ENCODE data around the gene GALNT11. TPM values are rescaled to one million over a fixed set of nuclear protein-coding genes. Genes with fewer than 3 reads are reported as not detected.

Gene GALNT11
- total and polyA plus RNA-seq, 2 of the 4 experiments (the other 2 are of a cell fraction): 24.4 to 29.3 TPM

DNA sequence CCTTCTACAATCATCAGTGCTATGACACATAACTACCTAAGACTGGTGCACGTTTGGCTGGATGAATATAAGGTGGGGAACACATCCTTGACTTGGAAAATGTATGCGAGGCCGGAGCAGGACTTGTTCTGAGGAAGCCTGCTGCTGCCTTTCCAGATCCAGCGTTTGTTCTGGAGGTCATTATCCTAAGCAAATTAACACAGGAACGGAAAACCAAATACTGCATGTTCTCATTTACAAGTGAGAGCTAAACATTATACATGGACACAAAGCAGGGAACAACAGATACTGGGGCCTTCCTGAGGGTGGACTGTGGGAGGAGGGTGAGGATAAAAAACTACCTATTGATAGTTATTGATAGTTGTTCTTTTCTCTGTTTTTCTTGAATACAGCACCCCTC is 10.8 kb upstream of the GALNT11 start:
- no peak for TF ChIP-seq BHLHE40 (IDR thresholded peaks at IDR 0.05; ENCODE audit: low read depth, low read length)
- TF ChIP-seq, protein P1, sequence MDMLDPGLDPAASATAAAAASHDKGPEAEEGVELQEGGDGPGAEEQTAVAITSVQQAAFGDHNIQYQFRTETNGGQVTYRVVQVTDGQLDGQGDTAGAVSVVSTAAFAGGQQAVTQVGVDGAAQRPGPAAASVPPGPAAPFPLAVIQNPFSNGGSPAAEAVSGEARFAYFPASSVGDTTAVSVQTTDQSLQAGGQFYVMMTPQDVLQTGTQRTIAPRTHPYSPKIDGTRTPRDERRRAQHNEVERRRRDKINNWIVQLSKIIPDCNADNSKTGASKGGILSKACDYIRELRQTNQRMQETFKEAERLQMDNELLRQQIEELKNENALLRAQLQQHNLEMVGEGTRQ (IDR thresholded peaks at IDR 0.05; ENCODE audit: low read depth, low read length): no peak
- TF ChIP-seq CEBPB (IDR thresholded peaks at IDR 0.05; ENCODE audit: low read depth, low read length): no peak
- no peak for TF ChIP-seq MAZ (IDR thresholded peaks at IDR 0.05; ENCODE audit: borderline replicate concordance, low read depth, low read length)
- no peak for TF ChIP-seq POLR2A (IDR thresholded peaks at IDR 0.05; ENCODE audit: low read depth, low read length)
- no peak for TF ChIP-seq CTCF (conservative IDR thresholded peaks at IDR 0.05; ENCODE audit: low read depth, low read length)
- TF ChIP-seq FOS (IDR thresholded peaks at IDR 0.05; ENCODE audit: low read depth, low read length): no peak
- TF ChIP-seq RCOR1 (IDR thresholded peaks at IDR 0.05; ENCODE audit: insufficient replicate concordance, low read length): no peak
- TF ChIP-seq RFX5 (IDR thresholded peaks at IDR 0.05; ENCODE audit: low read depth, low read length): no peak
- TF ChIP-seq RAD21 (IDR thresholded peaks at IDR 0.05; ENCODE audit: low read length): no peak
- no peak for TF ChIP-seq CHD1 (IDR thresholded peaks at IDR 0.05; ENCODE audit: low read depth, low read length)
- TF ChIP-seq SMC3 (IDR thresholded peaks at IDR 0.05; ENCODE audit: low read depth, low read length): no peak
- TF ChIP-seq, protein P2, sequence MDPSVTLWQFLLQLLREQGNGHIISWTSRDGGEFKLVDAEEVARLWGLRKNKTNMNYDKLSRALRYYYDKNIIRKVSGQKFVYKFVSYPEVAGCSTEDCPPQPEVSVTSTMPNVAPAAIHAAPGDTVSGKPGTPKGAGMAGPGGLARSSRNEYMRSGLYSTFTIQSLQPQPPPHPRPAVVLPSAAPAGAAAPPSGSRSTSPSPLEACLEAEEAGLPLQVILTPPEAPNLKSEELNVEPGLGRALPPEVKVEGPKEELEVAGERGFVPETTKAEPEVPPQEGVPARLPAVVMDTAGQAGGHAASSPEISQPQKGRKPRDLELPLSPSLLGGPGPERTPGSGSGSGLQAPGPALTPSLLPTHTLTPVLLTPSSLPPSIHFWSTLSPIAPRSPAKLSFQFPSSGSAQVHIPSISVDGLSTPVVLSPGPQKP (IDR thresholded peaks at IDR 0.05; ENCODE audit: borderline replicate concordance, low read depth, low read length): no peak
- no peak for TF ChIP-seq MAFK (IDR thresholded peaks at IDR 0.05; ENCODE audit: low read depth, low read length)
- no peak for TF ChIP-seq MXI1 (IDR thresholded peaks at IDR 0.05; ENCODE audit: borderline replicate concordance, low read depth, low read length)
- no peak for TF ChIP-seq NFE2L2 (IDR thresholded peaks at IDR 0.05; ENCODE audit: low read depth, low read length)

More for the DNA sequence above, 10.8 kb upstream of the GALNT11 start:
- Histone ChIP-seq H2AFZ (replicated peaks; ENCODE audit: low read length, poor library complexity) (no peak overlapping the region), H3K9ac (ENCODE audit: low read depth, low read length) (no peak overlapping the region), H3K36me3 (ENCODE audit: control insufficient read depth, insufficient read depth, low read length) (no peaks in the 10 kb centered on the region), H2BK15ac (ENCODE audit: low read depth, low read length) (no peak overlapping the region), H4K91ac (ENCODE audit: insufficient read depth, low read depth, low read length) (no peak overlapping the region), H3K56ac (ENCODE audit: extremely low read depth, insufficient read depth, low read length) (no peak overlapping the region), H4K5ac (ENCODE audit: low read depth, low read length) (no peak overlapping the region), H3K9me3 (ENCODE audit: control insufficient read depth, insufficient read depth, low read length) (no peaks in the 10 kb centered on the region), H3K4ac (ENCODE audit: low read depth, low read length) (no peak overlapping the region), H3K79me1 (ENCODE audit: low read depth in 1 of 2, low read length in 2 of 2) (no peaks in the 10 kb centered on the region), H3K27me3 (ENCODE audit: control insufficient read depth, insufficient read depth, low read length) (peaks cover 5% of the 10 kb centered on the region; the same call in 1 of the 2 replicates), H4K20me1 (ENCODE audit: insufficient read depth, low read length) (no peaks in the 10 kb centered on the region), H3K14ac (replicated peaks; ENCODE audit: low read depth, low read length) (no peak overlapping the region), H2BK5ac (ENCODE audit: low read depth, low read length, poor library complexity, severe bottlenecking) (no peak overlapping the region), H2AK9ac (replicated peaks; ENCODE audit: low read depth, low read length, poor library complexity) (no peak overlapping the region), H2BK120ac (ENCODE audit: low read depth, low read length) (no peak overlapping the region), H2BK20ac (ENCODE audit: low read depth, low read length) (no peak overlapping the region), H3K4me1 (ENCODE audit: control insufficient read depth, insufficient read depth, low read length) (no peaks in the 10 kb centered on the region), H3K4me3 (ENCODE audit: insufficient read depth, low read depth, low read length) (no peak overlapping the region), H3K18ac (ENCODE audit: low read depth, low read length) (no peak overlapping the region), H3K27ac (ENCODE audit: insufficient read depth, low read length) (no peak overlapping the region), H3K9me1 (ENCODE audit: insufficient read depth, low read length) (no peaks in the 10 kb centered on the region), H2AK5ac (ENCODE audit: low read depth, low read length) (no peak overlapping the region), H3K23ac (ENCODE audit: low read depth, low read length) (no peak overlapping the region), H4K8ac (ENCODE audit: low read depth in 2 of 2, low read length in 2 of 2) (no peak overlapping the region), H3K4me2 (ENCODE audit: low read depth, low read length) (no peak overlapping the region)
- dilution Hi-C loops (cut with HindIII; ENCODE audit: low sequenced_read_pairs, unreplicated experiment) (no loop called here), intact Hi-C loops (cut with micrococcal nuclease) (no loop called here), in situ Hi-C loops (cut with MboI; ENCODE audit: low sequenced_read_pairs) (no loop called here)
- ChIA-PET CTCF (no interaction called here), POLR2A (ENCODE audit: unreplicated experiment) (no interaction called here)
- BruUV-seq (replicated peaks): no TSS peak
- WGBS, 2 experiments (ENCODE audit: extremely low coverage in 2 of 2, insufficient read length in 1 of 2): no CpG with 5 or more reads among the region's 5 CpGs
- no peak for DNase-seq
- no peak for ATAC-seq (ENCODE audit: low read depth)

All from IMR-90 (cell line).